Sigmoid colon (tissue), 7 donors: ENCODE results near the gene GSG1L. TPM values are rescaled to one million over a fixed set of nuclear protein-coding genes. Genes with fewer than 3 reads are reported as not detected.
A peak's percentile ranks its signal among the peaks of the same experiment; 100 is the strongest.

ENCODE experiments used
- DNase-seq: peaks from one replicate; pipeline ENCODE4 v3.0.0-alpha.2; 2019
- H3K27ac ChIP-seq, 4 donors: fragments of 200-600 bp; sonication (generic); one replicate each; pipeline ENCODE4 v1.5.1; 2016 to 2019; ENCODE audit warnings: mild to moderate bottlenecking in 1 of 4
- H3K27me3 ChIP-seq, 3 donors: fragments of 200-600 bp; sonication (generic); one replicate each; pipeline ENCODE4 v1.5.1; 2019; ENCODE audit warnings: mild to moderate bottlenecking in 1 of 3
- H3K36me3 ChIP-seq, 4 donors: fragments of 200-600 bp; sonication (generic); one replicate each; pipeline ENCODE4 v1.5.1; 2016 to 2019
- H3K4me1 ChIP-seq, 4 donors: fragments of 200-600 bp; sonication (generic); one replicate each; pipeline ENCODE4 v1.5.1; 2017 to 2019
- H3K4me3 ChIP-seq, 4 donors: fragments of 200-600 bp; sonication (generic); one replicate each; pipeline ENCODE4 v1.5.1; 2017 to 2019; ENCODE audit warnings: mild to moderate bottlenecking in 2 of 4, moderate library complexity in 1 of 4
- H3K9me3 ChIP-seq, 4 donors: fragments of 200-600 bp in 3 of 4; sonication (generic) in 3 of 4; one replicate each; pipeline versions ENCODE4 v1.5.1 to v1.6.1; 2013 to 2019
- EP300 ChIP-seq, 4 donors: sonication (generic); formaldehyde crosslinking; IDR thresholded peaks; one replicate each; pipeline ENCODE4 v1.6.1; 2017; ENCODE audit warnings: antibody characterized with exemption in 4 of 4
- POLR2A ChIP-seq, 2 donors: fragments of 450-650 bp; IDR thresholded peaks; one replicate each; pipeline ENCODE4 v1.6.1; 2016; ENCODE audit warnings: antibody characterized with exemption in 2 of 2, mild to moderate bottlenecking in 2 of 2, moderate library complexity in 2 of 2
- POLR2AphosphoS5 ChIP-seq, 4 donors: sonication (generic); formaldehyde crosslinking; IDR thresholded peaks; one replicate each; pipeline ENCODE4 v1.6.1; 2017; ENCODE audit warnings: antibody characterized with exemption in 4 of 4
- WGBS, 2 donors: extraction: QIAGEN DNeasy Blood & Tissue Kit; methylation state at CpG; one replicate each; pipeline ENCODE4 v1.1.7; 2013; 5-methylcytosine and 5-hydroxymethylcytosine counted together
- intact Hi-C: fragments of 100-400 bp; cut with DNase I; formaldehyde crosslinking; loops from one replicate; pipeline ENCODE4 v1.15.1; 2023
- polyA plus RNA-seq, 3 donors: library from polyadenylated mRNA; stranded (reverse); fragments of 200-250 nt; gene quantifications; one replicate each; pipeline ENCODE4 v1.2.3, GENCODE V29; 2013
- total RNA-seq, 4 donors: library from RNA; depleted of rRNA; stranded (reverse); fragments of >200 nt; gene quantifications; one replicate each; pipeline ENCODE4 v1.1.0, GENCODE V29; 2016
- TF ChIP-seq, protein P1 (sequence below), 4 experiments: fragments of 450-650 bp in 3 of 4; fragments of 200-600 bp in 1 of 4; IDR thresholded peaks; one replicate each; pipeline ENCODE4 v1.5.1; 2016 to 2019; ENCODE audit warnings: antibody characterized with exemption in 4 of 4, mild to moderate bottlenecking in 3 of 4, moderate library complexity in 2 of 4
- donor health status: healthy with polysubstance abuse.
- donor health status: Bipolar disorder and iron deficiency.
- donor health status: healthy.

Gene GSG1L
- total and polyA plus RNA-seq, 7 donors = 0.25 to 0.66 (median 0.36) TPM; not detected in 2

DNA sequence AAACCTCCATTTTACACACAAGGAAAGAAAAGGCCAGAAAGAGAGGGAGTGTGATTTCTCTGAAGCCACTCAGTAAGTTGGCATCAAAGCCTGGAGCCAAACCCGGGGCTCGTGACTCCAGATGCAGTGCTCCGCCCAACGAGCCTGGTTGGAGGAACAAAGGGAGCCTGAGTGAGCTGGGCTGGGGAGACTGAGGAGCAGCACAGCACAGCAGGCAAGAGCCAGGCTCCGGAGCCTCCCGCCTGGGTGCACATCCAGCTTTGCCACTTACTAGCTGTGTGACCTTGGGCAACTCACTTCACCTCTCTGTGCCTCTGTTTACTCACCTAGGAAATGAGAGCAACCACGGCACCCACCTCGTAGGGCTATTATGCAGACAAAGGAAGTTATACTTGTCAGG is 5.6 kb downstream of the GSG1L start:
- DNase-seq = no peak
- H3K27ac ChIP-seq = no peak overlapping the region
- H3K4me1 ChIP-seq = peaks cover 0 to 7% (median 5%) of the 10 kb centered on the region in 4 donors
- peaks cover 7 to 74% (median 39%) of the 10 kb centered on the region in 3 donors for H3K27me3 ChIP-seq
- WGBS, 2 donors = 69 to 81% methylated on average over 8 of the region's 8 CpGs
- no peak overlapping the region for H3K4me3 ChIP-seq
- TF ChIP-seq, protein P1, sequence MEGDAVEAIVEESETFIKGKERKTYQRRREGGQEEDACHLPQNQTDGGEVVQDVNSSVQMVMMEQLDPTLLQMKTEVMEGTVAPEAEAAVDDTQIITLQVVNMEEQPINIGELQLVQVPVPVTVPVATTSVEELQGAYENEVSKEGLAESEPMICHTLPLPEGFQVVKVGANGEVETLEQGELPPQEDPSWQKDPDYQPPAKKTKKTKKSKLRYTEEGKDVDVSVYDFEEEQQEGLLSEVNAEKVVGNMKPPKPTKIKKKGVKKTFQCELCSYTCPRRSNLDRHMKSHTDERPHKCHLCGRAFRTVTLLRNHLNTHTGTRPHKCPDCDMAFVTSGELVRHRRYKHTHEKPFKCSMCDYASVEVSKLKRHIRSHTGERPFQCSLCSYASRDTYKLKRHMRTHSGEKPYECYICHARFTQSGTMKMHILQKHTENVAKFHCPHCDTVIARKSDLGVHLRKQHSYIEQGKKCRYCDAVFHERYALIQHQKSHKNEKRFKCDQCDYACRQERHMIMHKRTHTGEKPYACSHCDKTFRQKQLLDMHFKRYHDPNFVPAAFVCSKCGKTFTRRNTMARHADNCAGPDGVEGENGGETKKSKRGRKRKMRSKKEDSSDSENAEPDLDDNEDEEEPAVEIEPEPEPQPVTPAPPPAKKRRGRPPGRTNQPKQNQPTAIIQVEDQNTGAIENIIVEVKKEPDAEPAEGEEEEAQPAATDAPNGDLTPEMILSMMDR (IDR thresholded peaks at IDR 0.05) = no peak
- TF ChIP-seq POLR2AphosphoS5 (IDR thresholded peaks at IDR 0.05) (no peak), EP300 (IDR thresholded peaks at IDR 0.05) (no peak), POLR2A (IDR thresholded peaks at IDR 0.05) (no peak)
- no peaks in the 10 kb centered on the region for H3K36me3 ChIP-seq
- H3K9me3 ChIP-seq = no peaks in the 10 kb centered on the region
- intact Hi-C loops = no loop called here

DNA sequence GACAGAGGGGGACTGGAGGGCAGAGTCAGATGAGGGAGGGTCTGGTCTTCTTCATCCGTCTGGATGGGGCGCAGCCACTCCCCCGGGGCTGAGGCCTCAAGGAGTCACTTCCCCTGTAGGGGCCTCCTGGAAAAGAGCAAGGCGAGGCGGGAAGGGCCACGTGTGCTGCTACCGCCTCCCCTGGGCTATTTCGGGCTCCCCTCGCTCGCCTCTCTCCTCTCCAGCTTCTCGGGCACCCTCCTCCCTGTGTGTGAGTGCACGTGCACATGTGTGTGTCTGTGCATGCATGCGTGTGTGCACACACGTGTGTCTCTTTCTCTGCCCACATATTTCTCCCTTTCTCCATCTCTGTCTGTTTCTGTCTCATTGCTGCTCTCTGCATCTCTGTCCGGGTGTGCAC is 10.1 kb downstream of the GSG1L start:
- TF ChIP-seq, protein P1 (IDR thresholded peaks at IDR 0.05) = no peak
- TF ChIP-seq POLR2AphosphoS5 (IDR thresholded peaks at IDR 0.05) = no peak
- Histone ChIP-seq H3K4me1 (no peaks in the 10 kb centered on the region), H3K27ac (no peak overlapping the region), H3K36me3 (no peaks in the 10 kb centered on the region), H3K4me3 (no peak overlapping the region), H3K27me3 (peaks cover 0 to 36% (median 19%) of the 10 kb centered on the region in 3 donors), H3K9me3 (no peaks in the 10 kb centered on the region)
- no peak for DNase-seq
- intact Hi-C loops = no loop called here
- 26 to 36% methylated on average over 15 of the region's 15 CpGs for WGBS, 2 donors

DNA sequence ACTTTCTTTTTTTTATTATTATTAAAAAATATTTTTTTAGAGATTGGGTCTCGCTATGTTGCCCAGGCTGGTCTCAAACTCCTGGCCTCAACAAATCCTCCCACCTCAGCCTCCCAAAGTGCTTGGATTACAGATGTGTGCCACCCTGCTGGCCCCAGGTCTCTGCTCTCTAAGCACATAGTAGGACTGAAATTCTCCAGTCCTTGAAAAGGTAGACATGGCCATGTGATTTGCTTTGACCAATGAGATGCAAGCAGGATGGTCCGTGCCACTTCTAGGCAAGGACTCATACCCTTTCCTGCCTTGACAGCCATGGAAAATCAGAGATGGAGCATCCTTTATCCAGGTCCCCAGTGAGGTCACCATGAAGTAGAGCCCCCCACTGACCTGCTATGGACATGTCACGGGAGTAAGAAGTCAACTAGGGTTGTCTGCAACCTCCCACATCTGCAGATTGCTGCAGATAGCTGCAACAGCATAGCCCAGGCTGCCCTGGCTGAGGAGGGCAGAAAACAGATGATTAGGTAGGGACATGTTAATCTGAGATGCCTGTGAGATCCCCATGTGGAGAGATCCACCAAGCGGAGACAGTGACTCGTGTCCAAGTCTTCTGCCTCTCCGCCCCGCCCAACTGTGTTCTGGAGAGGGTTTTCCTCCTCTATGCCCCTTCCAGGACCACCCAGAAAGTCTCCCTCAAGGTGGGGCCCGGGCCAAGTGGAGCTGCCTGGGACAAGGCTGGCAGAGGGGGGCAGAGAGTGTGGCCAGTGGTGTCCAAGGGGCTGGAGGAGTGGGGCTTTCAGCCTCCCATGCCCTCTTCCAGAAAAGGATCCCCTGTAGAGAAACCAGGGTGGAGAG is 11.0 kb downstream of the GSG1L start:
- 71 to 78% methylated on average over 8 of the region's 8 CpGs for whole genome bisulfite sequencing, 2 donors

DNA sequence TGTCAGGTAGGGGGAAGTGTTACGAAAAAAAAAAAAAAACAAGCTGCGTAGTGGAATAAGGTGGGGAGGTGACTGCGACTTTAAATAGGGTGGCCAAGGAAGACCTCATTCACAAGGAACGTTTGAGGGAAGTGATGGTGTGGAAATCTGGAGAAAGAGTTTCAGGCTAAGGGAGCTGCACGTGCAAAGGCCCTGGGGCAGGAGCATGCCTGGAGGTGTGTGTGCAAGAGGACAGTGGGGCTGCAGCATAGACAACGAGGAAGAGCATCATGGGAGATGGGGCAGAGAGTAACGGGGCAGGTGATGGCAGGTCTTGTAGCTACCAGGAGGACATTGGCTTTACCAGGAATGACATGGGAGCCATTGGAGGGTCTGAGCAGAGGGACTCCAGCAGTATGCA is 12.0 kb downstream of the GSG1L start:
- TF ChIP-seq EP300 (IDR thresholded peaks at IDR 0.05) (no peak), POLR2AphosphoS5 (IDR thresholded peaks at IDR 0.05) (no peak), POLR2A (IDR thresholded peaks at IDR 0.05) (no peak)
- TF ChIP-seq, protein P1 (IDR thresholded peaks at IDR 0.05) = no peak
- H3K9me3 ChIP-seq = peaks cover 0 to 3% (median 0%) of the 10 kb centered on the region in 4 donors
- no peak overlapping the region for H3K4me3 ChIP-seq
- peaks cover 0 to 26% (median 12%) of the 10 kb centered on the region in 3 donors for H3K27me3 ChIP-seq
- no peaks in the 10 kb centered on the region for H3K4me1 ChIP-seq
- no peak for DNase-seq
- no peak overlapping the region for H3K27ac ChIP-seq
- WGBS, 2 donors = 80 to 81% methylated on average over 7 of the region's 7 CpGs
- intact Hi-C loops = no loop called here
- no peaks in the 10 kb centered on the region for H3K36me3 ChIP-seq

More for the DNA sequence above, 11.0 kb downstream of the GSG1L start:
- Histone ChIP-seq H3K9me3 (peaks cover 0 to 3% (median 0%) of the 10 kb centered on the region in 4 donors), H3K27me3 (peaks cover 0 to 27% (median 12%) of the 10 kb centered on the region in 3 donors), H3K36me3 (no peaks in the 10 kb centered on the region), H3K27ac (no peak overlapping the region), H3K4me3 (no peak overlapping the region), H3K4me1 (no peaks in the 10 kb centered on the region)
- no peak for TF ChIP-seq POLR2AphosphoS5 (IDR thresholded peaks at IDR 0.05)
- TF ChIP-seq EP300 (IDR thresholded peaks at IDR 0.05) = no peak
- TF ChIP-seq POLR2A (IDR thresholded peaks at IDR 0.05) = no peak
- intact Hi-C loops = no loop called here
- no peak for DNase-seq

DNA sequence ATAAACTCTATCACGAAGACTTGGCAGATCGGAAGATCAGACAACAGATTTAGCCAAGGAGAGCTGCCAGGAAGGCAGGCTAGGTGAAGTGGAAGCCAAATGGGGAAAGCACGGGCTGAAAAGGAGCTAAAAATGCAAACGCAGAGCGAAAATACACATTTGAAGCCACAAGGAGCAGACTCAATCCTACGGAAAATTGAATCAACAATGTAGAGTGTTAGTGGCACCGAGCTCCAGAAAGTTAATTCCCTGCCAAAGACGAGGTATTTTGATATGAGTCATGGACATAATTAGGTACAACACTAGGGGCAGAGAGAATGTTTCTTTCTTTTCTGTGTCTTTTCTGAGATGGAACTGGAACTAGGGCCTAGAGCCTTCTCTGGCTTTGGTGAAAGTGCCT is 20.7 kb downstream of the GSG1L start:
- TF ChIP-seq, protein P1 (IDR thresholded peaks at IDR 0.05) = no peak
- TF ChIP-seq EP300 (IDR thresholded peaks at IDR 0.05) (no peak), POLR2AphosphoS5 (IDR thresholded peaks at IDR 0.05) (no peak), POLR2A (IDR thresholded peaks at IDR 0.05) (no peak)

More for the DNA sequence above, 20.7 kb downstream of the GSG1L start:
- WGBS, 2 donors = 68 to 70% methylated on average over 8 of the region's 8 CpGs
- Histone ChIP-seq H3K9me3 (no peaks in the 10 kb centered on the region), H3K4me1 (peaks cover 0 to 7% (median 4%) of the 10 kb centered on the region in 4 donors), H3K4me3 (no peak overlapping the region), H3K36me3 (no peaks in the 10 kb centered on the region), H3K27me3 (peaks cover 0 to 3% (median 0%) of the 10 kb centered on the region in 3 donors), H3K27ac (peak overlapping the region in 2 of 4 donors; percentile 35 to 56)
- DNase-seq = no peak
- intact Hi-C loops = no loop called here
